ENCODE results near the gene ELFN2.

Gene ELFN2

GRCh38 chr22:37409459-37410050, 17.7 kb downstream of the ELFN2 start:
- DNase-seq (ENCODE audit: extremely low spot score): no peak
- ChIA-PET POLR2A (no interaction called here), CTCF (no interaction called here)
- TF ChIP-seq, protein P1, sequence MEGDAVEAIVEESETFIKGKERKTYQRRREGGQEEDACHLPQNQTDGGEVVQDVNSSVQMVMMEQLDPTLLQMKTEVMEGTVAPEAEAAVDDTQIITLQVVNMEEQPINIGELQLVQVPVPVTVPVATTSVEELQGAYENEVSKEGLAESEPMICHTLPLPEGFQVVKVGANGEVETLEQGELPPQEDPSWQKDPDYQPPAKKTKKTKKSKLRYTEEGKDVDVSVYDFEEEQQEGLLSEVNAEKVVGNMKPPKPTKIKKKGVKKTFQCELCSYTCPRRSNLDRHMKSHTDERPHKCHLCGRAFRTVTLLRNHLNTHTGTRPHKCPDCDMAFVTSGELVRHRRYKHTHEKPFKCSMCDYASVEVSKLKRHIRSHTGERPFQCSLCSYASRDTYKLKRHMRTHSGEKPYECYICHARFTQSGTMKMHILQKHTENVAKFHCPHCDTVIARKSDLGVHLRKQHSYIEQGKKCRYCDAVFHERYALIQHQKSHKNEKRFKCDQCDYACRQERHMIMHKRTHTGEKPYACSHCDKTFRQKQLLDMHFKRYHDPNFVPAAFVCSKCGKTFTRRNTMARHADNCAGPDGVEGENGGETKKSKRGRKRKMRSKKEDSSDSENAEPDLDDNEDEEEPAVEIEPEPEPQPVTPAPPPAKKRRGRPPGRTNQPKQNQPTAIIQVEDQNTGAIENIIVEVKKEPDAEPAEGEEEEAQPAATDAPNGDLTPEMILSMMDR (IDR thresholded peaks at IDR 0.05; ENCODE audit: control extremely low read depth, extremely low read depth, low read depth, missing control alignments): no peak

DNA sequence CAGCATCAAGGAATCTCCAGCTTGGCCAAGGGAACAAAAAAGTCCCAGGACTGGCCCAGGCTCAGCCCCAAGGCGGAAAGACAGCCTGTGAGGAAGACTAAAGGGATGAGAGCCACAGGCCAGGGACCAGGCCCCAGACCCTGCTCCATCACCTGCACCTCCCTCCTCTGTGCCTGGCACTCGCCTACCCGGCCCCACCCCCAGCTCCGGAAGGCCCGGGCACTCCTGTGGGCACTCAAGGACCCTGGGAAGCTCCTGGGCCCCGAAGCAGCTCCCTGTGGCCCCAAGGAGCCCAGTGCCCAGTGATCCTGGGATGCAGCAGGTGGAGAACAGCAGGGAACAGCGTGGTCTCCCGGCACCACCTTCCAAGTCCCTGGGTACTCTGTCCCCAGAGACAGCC, 18.2 kb downstream of the ELFN2 start:
- ChIA-PET POLR2A (no interaction called here), CTCF (no interaction called here)
- TF ChIP-seq, protein P1 (IDR thresholded peaks at IDR 0.05; ENCODE audit: control extremely low read depth, extremely low read depth, low read depth, missing control alignments): no peak
- DNase-seq (ENCODE audit: extremely low spot score): no peak

DNA sequence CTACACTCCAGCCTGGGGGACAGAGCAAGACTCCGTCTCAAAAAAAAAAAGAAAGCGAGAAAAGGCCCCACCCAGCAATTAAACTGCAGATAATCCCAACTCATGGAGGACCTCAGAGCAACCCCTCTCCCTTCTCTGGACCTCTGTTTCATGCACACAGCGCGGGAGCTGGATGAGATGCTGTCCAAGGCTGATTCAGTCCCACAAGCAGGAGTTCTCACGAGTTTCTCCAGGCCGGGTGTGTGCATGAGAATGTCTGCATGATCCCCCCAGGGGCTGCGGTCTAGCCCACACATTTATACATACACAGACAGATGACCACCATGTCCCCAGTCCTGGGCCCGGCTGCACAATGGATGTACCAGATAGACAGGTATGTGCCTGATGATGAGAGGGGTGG, 19.4 kb downstream of the ELFN2 start:
- POLR2A ChIA-PET: no interaction called here
- CTCF ChIA-PET: interaction anchor here (1.6 kb wide), 1 partner anchor 21 kb away, joined by 5 read pairs; no protein-coding TSS in a partner anchor
- TF ChIP-seq, protein P1 (IDR thresholded peaks at IDR 0.05; ENCODE audit: control extremely low read depth, extremely low read depth, low read depth, missing control alignments): no peak
- no peak for DNase-seq (ENCODE audit: extremely low spot score)

DNA sequence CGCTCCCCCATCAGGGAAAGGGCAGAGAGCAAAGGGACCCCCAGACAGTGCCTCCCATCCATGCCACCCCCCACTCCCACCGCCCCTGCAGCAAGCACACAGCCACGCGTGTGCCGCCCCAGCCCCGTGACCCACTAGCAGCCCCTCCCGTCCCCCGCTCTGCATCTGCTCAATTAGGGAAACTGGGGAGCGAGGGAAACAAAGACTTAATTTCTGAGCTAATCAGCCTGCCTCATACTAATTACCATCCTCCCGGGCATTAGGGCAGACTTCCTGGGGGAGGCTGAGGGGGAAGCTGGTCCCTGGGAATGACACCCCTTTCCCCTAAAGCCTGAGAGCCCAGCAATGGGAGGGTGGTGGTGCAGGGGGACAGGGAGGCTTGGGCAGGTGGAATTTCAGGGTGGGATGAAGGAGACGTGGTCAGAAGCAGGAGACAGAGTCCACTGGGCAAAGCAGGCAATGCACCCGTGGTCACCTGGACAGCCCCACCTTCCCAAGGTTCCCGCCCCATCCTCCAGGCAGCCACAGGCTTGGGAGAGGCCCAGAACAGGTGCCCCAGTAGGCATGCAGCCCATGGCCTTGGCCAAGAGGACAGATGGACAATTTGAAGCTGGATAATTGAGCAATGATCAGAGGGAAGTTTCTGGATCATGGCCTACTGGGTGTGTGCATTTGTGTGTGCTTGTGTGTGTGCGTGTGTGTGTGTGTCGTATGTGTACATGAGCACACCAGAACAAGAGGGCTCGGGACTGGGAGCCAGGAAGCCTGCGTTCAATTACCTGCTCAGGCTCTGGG, 20.6 kb downstream of the ELFN2 start:
- no peak for DNase-seq (ENCODE audit: extremely low spot score)
- ChIA-PET POLR2A (no interaction called here), CTCF (interaction anchor here (1.6 kb wide), 1 partner anchor 22 kb away, joined by 5 read pairs; no protein-coding TSS in a partner anchor)
- TF ChIP-seq, protein P1 (IDR thresholded peaks at IDR 0.05; ENCODE audit: control extremely low read depth, extremely low read depth, low read depth, missing control alignments): no peak

DNA sequence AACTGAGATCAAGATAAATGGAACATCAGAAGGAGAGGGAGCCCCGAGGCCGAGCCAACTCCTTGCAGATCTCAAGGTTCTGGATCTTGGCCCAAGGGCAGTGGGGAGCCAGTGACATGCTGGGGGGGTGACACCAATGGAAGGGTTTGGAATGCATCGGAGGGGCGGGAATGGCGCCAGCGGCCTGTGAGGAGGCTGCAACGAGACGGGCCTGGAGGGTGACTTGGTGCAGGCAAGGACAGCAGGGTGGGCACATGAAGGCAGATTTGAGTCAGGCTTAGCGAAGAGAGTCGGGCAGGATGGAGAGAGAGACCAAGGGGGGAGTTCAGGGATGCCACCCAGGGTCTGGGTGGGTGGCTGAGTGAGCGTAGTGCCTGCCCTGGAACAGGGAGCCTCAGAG, 23.2 kb downstream of the ELFN2 start:
- CTCF ChIA-PET: interaction anchor here (0.7 to 1.3 kb wide), 3 partner anchors 8 to 40 kb away, joined by 3 to 5 read pairs (median 3); no protein-coding TSS in a partner anchor
- POLR2A ChIA-PET: no interaction called here

DNA sequence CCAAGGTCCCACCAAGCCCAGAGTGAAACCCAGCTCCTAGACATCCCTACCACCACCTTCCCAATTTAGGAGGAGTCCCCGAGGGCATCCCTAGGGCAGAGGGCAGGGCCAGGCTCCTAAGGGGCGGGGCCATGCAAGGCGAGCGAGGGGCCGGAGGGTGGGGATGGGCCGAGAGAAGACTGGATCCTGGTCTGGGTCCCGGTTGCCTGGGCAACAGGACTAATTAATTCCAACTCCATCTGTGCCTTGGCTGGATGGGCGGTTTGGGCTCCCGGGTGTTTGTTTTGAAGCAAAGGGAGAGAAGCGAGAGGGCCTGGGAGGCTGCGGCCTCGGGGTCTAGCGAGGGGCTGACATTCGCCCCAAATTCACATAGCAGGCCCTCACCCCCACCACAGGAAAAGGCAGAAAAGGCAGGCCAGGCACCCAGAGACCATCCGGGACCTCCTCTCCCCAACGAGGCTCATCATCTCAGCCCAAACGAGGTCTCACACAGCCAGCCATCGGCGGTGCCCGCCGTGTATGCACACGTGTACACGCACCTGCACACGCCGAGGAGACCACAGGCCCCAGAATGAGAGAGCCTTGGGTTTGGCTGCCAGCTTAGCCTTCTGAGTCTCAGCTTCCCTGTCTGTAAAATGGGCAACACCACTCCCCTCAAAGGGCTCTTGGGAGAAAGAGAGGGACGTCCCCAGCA, 23.9 kb downstream of the ELFN2 start:
- TF ChIP-seq, protein P1 (IDR thresholded peaks at IDR 0.05; ENCODE audit: control extremely low read depth, extremely low read depth, low read depth, missing control alignments): no peak
- no peak for DNase-seq (ENCODE audit: extremely low spot score)
- CTCF ChIA-PET: interaction anchor here (1.2 kb wide), 1 partner anchor 25 kb away, joined by 3 read pairs; no protein-coding TSS in a partner anchor
- POLR2A ChIA-PET: interaction anchor here (0.6 kb wide), 1 partner anchor 23 kb away, joined by 3 read pairs; no protein-coding TSS in a partner anchor

More for the DNA sequence above, 23.2 kb downstream of the ELFN2 start:
- DNase-seq (ENCODE audit: extremely low spot score): no peak
- TF ChIP-seq, protein P1 (IDR thresholded peaks at IDR 0.05; ENCODE audit: control extremely low read depth, extremely low read depth, low read depth, missing control alignments): no peak
